A204.1 (cell line): Measurements from ENCODE around the gene SMARCD1.

Source experiments
- FAIRE-seq: peaks from 2 replicates; lab custom pipeline; 2012; peaks lifted over from hg19 to GRCh38; lab: Jason Lieb, UNC

Gene SMARCD1

GRCh38 chr12:50104417-50105366, 19.6 kb downstream of the SMARCD1 start:
- FAIRE-seq: no peak

GRCh38 chr12:50105913-50106450, 20.8 kb downstream of the SMARCD1 start:
- FAIRE-seq: no peak

GRCh38 chr12:50106907-50107306, 21.8 kb downstream of the SMARCD1 start:
- no peak for FAIRE-seq

GRCh38 chr12:50107416-50108268, 22.5 kb downstream of the SMARCD1 start:
- no peak for FAIRE-seq

GRCh38 chr12:50109319-50109718, 24.2 kb downstream of the SMARCD1 start:
- no peak for FAIRE-seq

GRCh38 chr12:50110127-50110761, 25.1 kb downstream of the SMARCD1 start:
- FAIRE-seq: no peak

GRCh38 chr12:50110762-50111351, 25.7 kb downstream of the SMARCD1 start:
- no peak for FAIRE-seq

- FAIRE-seq: no peak
Measured at GRCh38 chr12:50111395-50111692, 26.2 kb downstream of the SMARCD1 start.

- FAIRE-seq: peak; percentile 99
Measured at GRCh38 chr12:50111693-50112455, 26.7 kb downstream of the SMARCD1 start, which contains the start of gene COX14. Gene COX14, plus strand, starts transcription at chr12:50112236. Its CDS starts 7,808 bp downstream, at chr12:50120044.

GRCh38 chr12:50112456-50113218, 27.5 kb downstream of the SMARCD1 start:
- FAIRE-seq: no peak

- FAIRE-seq: no peak
Measured at GRCh38 chr12:50117057-50117622, 32.0 kb downstream of the SMARCD1 start.

GRCh38 chr12:50119387-50119786, 34.2 kb downstream of the SMARCD1 start:
- FAIRE-seq: no peak

GRCh38 chr12:50120521-50120920, 35.4 kb downstream of the SMARCD1 start:
- FAIRE-seq: no peak

GRCh38 chr12:50120953-50121352, 35.8 kb downstream of the SMARCD1 start:
- no peak for FAIRE-seq

GRCh38 chr12:50121641-50122040, 36.5 kb downstream of the SMARCD1 start:
- FAIRE-seq: no peak

GRCh38 chr12:50123203-50123602, 38.1 kb downstream of the SMARCD1 start:
- FAIRE-seq: no peak

GRCh38 chr12:50127546-50127945, 42.4 kb downstream of the SMARCD1 start:
- FAIRE-seq: no peak

- FAIRE-seq: no peak
Measured at GRCh38 chr12:50129290-50129689, 44.1 kb downstream of the SMARCD1 start.

- no peak for FAIRE-seq
Measured at GRCh38 chr12:50132505-50133135, 47.5 kb downstream of the SMARCD1 start.

GRCh38 chr12:50142993-50143392, 57.9 kb downstream of the SMARCD1 start:
- FAIRE-seq: no peak
